Calu3 (cell line): ENCODE results near the gene CACNA2D1. TPM values are rescaled to one million over a fixed set of nuclear protein-coding genes. Genes with fewer than 3 reads are reported as not detected.

Experiments
- BruUV-seq: library from RNA; stranded (reverse); fragments of 400-500 nt; replicated peaks from 2 replicates; lab custom pipeline; 2021; lab: Mats Ljungman, UMichigan
- CTCF ChIA-PET: fragments of 300-600 bp; sonication (Branson Sonifier 250); formaldehyde crosslinking; loops from one replicate; lab custom pipeline; 2022; ENCODE audit warnings: antibody characterized with exemption; lab: Charles Lee
- DNase-seq: peaks from one replicate; pipeline ENCODE4 v3.0.0; 2022
- H3K27ac Mint-ChIP-seq: one replicate; pipeline ENCODE4 v1.8.0; 2022; ENCODE audit warnings: mixed read lengths; ENCODE audit not compliant: unreplicated experiment
- H3K27me3 Mint-ChIP-seq: one replicate; pipeline ENCODE4 v1.8.0; 2022; ENCODE audit warnings: mixed read lengths; ENCODE audit not compliant: unreplicated experiment
- H3K36me3 Mint-ChIP-seq: one replicate; pipeline ENCODE4 v1.8.0; 2022; ENCODE audit warnings: mild to moderate bottlenecking, moderate library complexity, mixed read lengths; ENCODE audit not compliant: insufficient read depth, unreplicated experiment
- H3K4me1 Mint-ChIP-seq: one replicate; pipeline ENCODE4 v1.8.0; 2022; ENCODE audit warnings: mild to moderate bottlenecking, low read depth, mixed read lengths; ENCODE audit not compliant: unreplicated experiment
- H3K4me3 Mint-ChIP-seq: one replicate; pipeline ENCODE4 v1.8.0; 2022; ENCODE audit warnings: mild to moderate bottlenecking, low read depth, moderate library complexity, mixed read lengths; ENCODE audit not compliant: unreplicated experiment
- H3K9me3 Mint-ChIP-seq: one replicate; pipeline ENCODE4 v1.8.0; 2022; ENCODE audit warnings: low read depth, mixed read lengths; ENCODE audit not compliant: unreplicated experiment
- intact Hi-C: fragments of 100-400 bp; cut with micrococcal nuclease; formaldehyde crosslinking; loops from one replicate; pipeline ENCODE4 v1.10.0; 2022; ENCODE audit not compliant: unreplicated experiment
- total RNA-seq: library from RNA; stranded (reverse); gene quantifications from 2 replicates; pipeline ENCODE4 v1.2.3, GENCODE V29; 2022
- TF ChIP-seq, protein P1 (sequence below): fragments of 200-600 bp; IDR thresholded peaks from one replicate; pipeline ENCODE4 v1.8.0; 2022; ENCODE audit warnings: antibody characterized with exemption; ENCODE audit not compliant: unreplicated experiment

CACNA2D1 gene
- total RNA-seq, 1 experiment from 2014 or later: 10.4 TPM

DNA sequence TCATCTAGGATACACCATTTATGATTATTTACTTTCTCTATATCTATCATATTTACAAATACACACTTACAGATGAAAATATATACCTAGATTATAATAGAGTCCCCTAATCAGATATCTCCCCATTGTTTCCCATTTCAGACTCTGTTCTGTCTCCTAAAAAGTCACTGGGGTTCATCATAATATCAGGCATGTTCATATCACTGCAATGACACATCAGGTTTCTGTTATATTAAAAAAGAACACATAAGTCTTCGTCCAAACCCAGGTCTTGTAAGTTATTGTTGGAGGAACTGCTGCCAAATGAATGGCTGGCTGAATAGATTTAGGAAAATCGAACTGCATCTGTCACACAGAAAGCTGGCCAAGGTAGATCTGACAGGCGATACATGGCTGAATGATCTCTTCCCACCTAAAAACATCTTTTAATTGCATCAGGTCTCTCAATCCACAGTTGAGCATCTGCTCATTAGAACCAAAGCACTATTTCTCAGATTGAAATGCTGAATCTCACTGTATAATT lies 178.7 kb downstream of the CACNA2D1 start:
- no TSS peak for BruUV-seq
- CTCF ChIA-PET: no interaction called here
- H3K36me3 Mint-ChIP-seq: no peaks in the 10 kb centered on the region
- no peaks in the 10 kb centered on the region for H3K27me3 Mint-ChIP-seq
- H3K4me3 Mint-ChIP-seq: no peak overlapping the region
- no peak for DNase-seq
- no peaks in the 10 kb centered on the region for H3K9me3 Mint-ChIP-seq
- H3K4me1 Mint-ChIP-seq: peaks cover 8% of the 10 kb centered on the region
- intact Hi-C loops: no loop called here
- no peak overlapping the region for H3K27ac Mint-ChIP-seq
- TF ChIP-seq, protein P1, sequence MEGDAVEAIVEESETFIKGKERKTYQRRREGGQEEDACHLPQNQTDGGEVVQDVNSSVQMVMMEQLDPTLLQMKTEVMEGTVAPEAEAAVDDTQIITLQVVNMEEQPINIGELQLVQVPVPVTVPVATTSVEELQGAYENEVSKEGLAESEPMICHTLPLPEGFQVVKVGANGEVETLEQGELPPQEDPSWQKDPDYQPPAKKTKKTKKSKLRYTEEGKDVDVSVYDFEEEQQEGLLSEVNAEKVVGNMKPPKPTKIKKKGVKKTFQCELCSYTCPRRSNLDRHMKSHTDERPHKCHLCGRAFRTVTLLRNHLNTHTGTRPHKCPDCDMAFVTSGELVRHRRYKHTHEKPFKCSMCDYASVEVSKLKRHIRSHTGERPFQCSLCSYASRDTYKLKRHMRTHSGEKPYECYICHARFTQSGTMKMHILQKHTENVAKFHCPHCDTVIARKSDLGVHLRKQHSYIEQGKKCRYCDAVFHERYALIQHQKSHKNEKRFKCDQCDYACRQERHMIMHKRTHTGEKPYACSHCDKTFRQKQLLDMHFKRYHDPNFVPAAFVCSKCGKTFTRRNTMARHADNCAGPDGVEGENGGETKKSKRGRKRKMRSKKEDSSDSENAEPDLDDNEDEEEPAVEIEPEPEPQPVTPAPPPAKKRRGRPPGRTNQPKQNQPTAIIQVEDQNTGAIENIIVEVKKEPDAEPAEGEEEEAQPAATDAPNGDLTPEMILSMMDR: no peak

DNA sequence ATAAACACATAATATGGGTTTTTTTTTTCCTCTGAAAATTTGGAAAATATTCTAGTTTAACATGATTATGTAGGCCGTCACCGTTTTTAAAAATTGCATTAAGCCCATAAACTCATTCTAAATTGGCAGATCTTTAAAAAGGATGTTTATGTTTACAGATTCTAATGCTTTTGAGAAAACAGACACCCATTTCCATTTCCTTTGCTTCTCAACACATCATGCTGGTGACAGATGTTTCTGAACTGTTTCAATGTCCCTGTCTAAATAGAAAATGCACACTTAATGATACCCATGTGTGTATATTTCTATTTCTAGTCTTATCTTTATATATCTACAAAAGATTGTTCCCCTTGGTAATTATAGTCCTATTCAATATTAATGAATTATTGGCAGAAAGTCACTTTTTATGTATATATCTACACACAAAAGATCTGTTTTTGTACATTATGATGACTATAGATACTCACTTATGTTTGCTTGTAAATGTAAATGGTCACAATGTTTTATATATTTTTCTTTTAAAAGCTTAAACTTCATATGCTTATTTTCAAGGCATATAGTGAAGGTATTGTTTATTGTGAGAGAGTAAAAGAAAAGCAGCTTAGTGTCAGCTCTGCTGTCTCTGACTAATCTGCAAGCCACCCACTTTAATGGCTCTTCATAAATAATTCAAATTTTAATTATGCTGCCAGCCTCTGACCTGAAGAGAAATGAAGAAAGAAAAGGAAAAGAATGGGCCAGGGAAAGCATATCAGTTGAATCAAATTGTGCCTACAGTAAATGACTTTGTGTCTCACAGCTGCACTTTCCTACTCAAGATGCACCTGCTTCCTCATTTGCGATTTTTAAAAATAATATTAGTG lies 179.4 kb downstream of the CACNA2D1 start:
- DNase-seq: no peak
- H3K9me3 Mint-ChIP-seq: no peaks in the 10 kb centered on the region
- H3K4me3 Mint-ChIP-seq: no peak overlapping the region
- no peaks in the 10 kb centered on the region for H3K27me3 Mint-ChIP-seq
- CTCF ChIA-PET: no interaction called here
- TF ChIP-seq, protein P1: no peak
- BruUV-seq: no TSS peak
- H3K36me3 Mint-ChIP-seq: no peaks in the 10 kb centered on the region
- peaks cover 6% of the 10 kb centered on the region for H3K4me1 Mint-ChIP-seq
- intact Hi-C loops: no loop called here
- no peak overlapping the region for H3K27ac Mint-ChIP-seq

DNA sequence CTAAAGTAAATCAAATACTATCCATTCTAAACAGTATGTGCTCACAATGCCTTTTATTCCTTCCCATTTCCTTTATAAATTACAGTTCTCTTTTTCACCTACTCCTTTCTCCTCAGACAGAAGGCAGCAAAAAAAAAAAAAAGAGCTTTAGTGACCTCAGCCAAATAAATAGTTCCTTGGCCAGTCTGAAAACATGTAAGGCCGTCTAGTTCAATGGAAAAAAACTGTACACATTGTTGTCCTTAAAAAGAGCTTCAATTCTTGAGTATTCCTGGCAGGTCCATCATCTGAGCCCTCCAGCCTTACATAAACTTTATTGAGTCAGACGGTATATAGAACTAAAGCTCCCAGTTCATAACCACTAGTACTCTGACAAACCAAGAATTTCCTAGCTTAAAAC lies 185.4 kb downstream of the CACNA2D1 start:
- no peak for DNase-seq
- intact Hi-C loops: loop anchor here (10.0 kb wide), 1 partner anchor 77 kb away; no protein-coding TSS in a partner anchor
- Mint-ChIP-seq H3K36me3 (no peaks in the 10 kb centered on the region), H3K27me3 (no peaks in the 10 kb centered on the region), H3K9me3 (no peaks in the 10 kb centered on the region), H3K4me1 (peaks cover 8% of the 10 kb centered on the region), H3K27ac (no peak overlapping the region), H3K4me3 (no peak overlapping the region)
- TF ChIP-seq, protein P1: no peak
- CTCF ChIA-PET: interaction anchor here (0.5 to 0.6 kb wide), 2 partner anchors 87 to 562 kb away, joined by 3 to 6 read pairs; no protein-coding TSS in a partner anchor
- BruUV-seq: no TSS peak

DNA sequence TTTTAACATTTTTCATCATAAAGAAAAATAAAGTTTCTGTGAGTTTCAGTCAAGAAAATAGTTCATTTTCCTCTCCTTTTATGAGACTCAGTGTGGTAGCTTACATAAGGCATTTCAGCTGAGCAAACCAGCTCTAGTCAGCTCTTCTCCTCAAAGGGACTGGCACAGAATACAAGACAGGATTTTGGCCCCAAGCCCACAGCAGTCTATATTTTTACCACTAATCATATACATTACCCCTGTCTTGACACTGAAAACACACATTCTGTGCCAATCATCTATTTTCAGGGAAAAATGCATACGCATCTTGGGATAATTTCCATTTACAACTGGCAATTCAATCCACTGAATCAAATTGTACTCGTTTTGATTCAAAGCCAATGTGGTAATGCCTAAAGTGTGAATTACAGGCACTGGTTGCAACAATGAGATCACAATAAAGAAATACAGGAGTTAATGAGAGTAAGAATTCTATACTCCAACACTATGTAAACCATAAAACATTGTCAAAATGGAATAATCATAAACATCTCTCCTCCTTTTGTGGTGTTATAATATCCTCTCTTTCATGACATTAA lies 186.4 kb downstream of the CACNA2D1 start:
- intact Hi-C loops: loop anchor here (10.0 kb wide), 1 partner anchor 78 kb away; no protein-coding TSS in a partner anchor
- no TSS peak for BruUV-seq
- Mint-ChIP-seq H3K4me1 (peaks cover 17% of the 10 kb centered on the region), H3K36me3 (no peaks in the 10 kb centered on the region), H3K4me3 (no peak overlapping the region), H3K9me3 (no peaks in the 10 kb centered on the region), H3K27me3 (no peaks in the 10 kb centered on the region), H3K27ac (no peak overlapping the region)
- no peak for DNase-seq
- CTCF ChIA-PET: no interaction called here
- TF ChIP-seq, protein P1: no peak
